ENCODE results near the gene HS2ST1.
"Not testable (repeated sequence)": the region's sequence is repeated elsewhere in the genome, so short reads cannot be mapped to it uniquely, and the experiment has no call there.

Gene HS2ST1

GRCh38 chr1:87023326-87023725 lies 108.9 kb downstream of the HS2ST1 start:
- no peak for DNase-seq (ENCODE audit: low spot score)

DNA sequence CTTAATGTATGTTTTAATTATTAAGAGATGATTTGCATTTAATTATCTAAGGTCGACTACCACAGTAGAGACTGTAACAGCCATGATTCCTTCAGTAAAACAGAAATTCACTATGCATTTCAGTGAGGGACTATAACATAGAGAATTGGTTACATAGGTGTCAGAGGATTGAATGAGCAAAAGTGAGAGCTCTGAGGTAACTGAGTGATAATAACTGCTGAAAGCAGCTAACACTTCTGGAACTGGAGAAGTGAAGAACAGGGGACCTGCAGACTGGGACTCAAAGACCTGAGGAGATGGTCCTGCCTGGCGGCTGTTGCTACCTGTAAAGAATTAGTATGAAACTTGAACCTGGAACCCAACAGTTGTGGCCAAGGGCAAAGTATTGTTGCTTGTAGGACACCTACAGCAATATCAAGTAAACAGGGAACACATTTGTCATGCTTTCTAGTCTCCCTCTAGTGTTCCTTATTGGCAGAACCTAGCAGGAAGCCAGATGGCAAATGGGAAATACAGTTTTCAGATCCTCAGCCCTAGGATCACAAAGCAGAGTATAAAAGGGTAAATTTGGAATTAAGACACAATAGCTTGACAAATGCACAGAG lies 110.6 kb downstream of the HS2ST1 start:
- peak; percentile 46 for DNase-seq (ENCODE audit: low spot score)

GRCh38 chr1:87027561-87027960 lies 113.1 kb downstream of the HS2ST1 start:
- not testable (repeated sequence) for DNase-seq (ENCODE audit: low spot score)

GRCh38 chr1:87028576-87028975 lies 114.1 kb downstream of the HS2ST1 start:
- no peak for DNase-seq (ENCODE audit: low spot score)

- no peak for DNase-seq (ENCODE audit: low spot score)
Observed at GRCh38 chr1:87030740-87031690, 116.6 kb downstream of the HS2ST1 start.

GRCh38 chr1:87034351-87034750 lies 119.9 kb downstream of the HS2ST1 start:
- DNase-seq (ENCODE audit: low spot score): no peak

DNA sequence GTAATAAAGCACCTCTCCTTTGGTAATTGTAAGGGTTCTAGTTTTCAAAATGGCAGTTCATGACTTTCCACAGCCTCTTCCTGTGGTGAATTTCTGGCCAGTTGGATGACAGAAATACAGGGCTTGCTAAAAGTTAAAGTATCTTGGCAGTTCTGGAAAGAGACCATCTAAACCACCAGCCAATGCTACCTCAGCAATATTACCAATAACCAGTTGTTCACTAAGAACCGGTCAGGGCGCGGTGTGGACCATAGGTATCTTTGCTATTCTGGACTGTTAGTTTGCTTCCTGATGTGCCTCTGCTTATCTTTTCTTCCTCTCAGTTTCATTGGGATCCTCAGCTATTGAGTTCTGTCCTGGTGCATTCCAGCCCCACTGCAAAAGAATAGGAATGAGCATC lies 124.7 kb downstream of the HS2ST1 start:
- DNase-seq (ENCODE audit: low spot score): no peak

DNA sequence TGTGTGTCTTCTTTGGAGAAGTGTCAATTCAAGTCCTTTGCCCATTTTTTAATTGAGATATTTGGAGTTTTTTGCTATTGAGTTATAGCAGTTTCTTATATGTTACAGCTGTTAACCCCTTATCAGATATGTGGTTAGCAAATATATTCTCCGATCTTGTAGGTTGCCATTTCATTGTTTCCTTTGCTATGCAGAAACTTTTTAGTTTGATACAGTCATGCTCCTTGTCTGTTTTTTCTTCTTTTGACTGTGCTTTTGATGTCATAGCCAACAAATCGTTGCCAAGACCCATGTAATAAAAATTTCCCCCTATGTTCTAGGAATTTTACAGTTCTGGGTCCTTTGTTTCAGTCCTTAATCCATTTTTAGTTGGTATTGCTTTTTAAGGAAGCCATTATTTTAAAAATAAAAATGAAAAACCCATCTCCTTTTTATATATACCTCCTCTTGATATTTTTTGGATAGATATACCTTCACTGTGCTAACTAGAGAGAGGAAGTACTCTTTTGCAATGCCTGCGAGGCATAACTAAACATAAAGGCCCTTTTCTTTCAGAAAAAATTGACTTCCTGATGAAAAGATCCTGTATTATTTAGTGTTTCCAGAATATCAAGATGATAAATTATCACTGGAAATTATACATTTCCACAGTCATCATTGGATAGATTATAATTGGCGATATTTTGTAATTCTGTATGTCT lies 127.8 kb downstream of the HS2ST1 start:
- DNase-seq (ENCODE audit: low spot score): no peak

GRCh38 chr1:87044424-87044823 lies 130.0 kb downstream of the HS2ST1 start:
- DNase-seq (ENCODE audit: low spot score): no peak

DNA sequence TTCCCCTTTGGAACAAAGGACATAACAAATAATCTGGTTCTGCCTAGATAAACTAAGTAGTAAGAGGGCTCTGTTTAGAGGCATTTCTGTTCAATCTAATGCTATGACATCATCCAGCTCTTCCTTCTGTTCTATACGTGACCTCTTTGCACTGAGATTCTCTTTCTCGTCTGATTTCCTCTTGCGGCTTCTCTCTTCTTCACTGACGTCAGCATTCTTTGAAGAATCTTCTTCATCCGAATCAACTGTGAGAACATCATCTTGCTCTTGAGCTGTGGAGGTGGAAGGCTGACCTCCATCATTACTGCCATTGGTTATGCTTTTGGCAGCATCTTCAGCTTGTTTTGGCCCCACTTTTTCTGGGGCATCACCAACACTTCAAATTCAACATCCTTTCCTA lies 130.4 kb downstream of the HS2ST1 start:
- no peak for DNase-seq (ENCODE audit: low spot score)

GRCh38 chr1:87045761-87046304 lies 131.4 kb downstream of the HS2ST1 start:
- no peak for DNase-seq (ENCODE audit: low spot score)

DNA sequence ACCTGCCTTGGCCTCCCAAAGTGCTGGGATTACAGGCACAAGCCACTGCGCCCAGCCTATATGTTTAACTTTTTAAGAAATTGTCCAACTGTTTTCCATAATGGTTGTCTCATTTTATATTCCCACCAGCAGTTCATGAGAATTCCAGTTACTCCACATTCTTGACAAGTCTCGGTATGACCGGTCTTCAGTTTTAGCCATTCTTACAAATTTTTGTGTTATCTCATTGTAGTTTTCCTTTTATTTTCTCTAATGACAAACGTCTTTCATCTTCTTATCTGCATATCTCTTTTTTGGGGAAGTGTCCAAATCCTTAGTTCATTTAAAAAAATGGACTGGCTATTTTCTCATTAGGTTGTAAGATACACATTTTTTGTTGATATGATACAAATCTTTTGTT lies 132.5 kb downstream of the HS2ST1 start:
- DNase-seq (ENCODE audit: low spot score): no peak

DNA sequence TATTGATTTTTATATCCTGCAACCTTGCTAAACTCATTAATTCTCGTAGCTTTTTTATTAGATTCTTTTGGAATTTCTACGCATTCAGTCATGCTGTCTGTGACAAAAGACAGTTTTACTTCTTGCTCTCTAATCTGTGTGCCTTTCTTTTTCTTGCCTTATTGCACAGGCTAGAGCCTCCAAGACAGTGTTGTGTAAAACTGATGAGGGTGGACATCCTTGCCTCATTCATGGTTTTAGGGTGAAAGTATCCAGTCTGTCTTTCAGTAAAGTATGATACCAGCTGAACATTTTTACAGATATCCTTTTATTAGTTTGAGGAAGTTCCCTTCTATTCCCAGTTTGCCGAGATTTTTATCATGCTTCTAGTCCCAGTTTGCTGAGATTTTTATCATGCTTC lies 133.8 kb downstream of the HS2ST1 start:
- DNase-seq (ENCODE audit: low spot score): no peak

GRCh38 chr1:87051965-87052364 lies 137.5 kb downstream of the HS2ST1 start:
- no peak for DNase-seq (ENCODE audit: low spot score)

GRCh38 chr1:87052400-87052799 lies 138.0 kb downstream of the HS2ST1 start:
- no peak for DNase-seq (ENCODE audit: low spot score)

DNA sequence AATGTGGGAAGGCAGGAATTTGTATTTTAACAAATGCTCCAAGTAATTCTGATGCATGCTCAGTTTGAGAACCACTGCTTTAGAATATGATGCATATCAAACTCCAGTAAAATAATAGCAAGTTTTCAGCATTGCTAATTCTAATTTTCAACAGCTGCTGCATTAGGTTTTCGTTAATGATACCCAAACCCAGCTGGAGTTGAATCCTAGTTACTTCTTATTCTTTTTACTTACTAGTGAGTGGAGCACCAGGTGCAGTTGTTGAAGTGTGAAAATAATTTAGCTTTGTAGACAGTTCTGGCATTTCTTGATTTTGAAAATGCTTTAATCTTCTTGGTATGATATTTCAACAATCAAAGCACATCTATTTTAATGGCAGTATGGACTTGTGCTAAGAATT lies 138.5 kb downstream of the HS2ST1 start:
- DNase-seq (ENCODE audit: low spot score): no peak

DNA sequence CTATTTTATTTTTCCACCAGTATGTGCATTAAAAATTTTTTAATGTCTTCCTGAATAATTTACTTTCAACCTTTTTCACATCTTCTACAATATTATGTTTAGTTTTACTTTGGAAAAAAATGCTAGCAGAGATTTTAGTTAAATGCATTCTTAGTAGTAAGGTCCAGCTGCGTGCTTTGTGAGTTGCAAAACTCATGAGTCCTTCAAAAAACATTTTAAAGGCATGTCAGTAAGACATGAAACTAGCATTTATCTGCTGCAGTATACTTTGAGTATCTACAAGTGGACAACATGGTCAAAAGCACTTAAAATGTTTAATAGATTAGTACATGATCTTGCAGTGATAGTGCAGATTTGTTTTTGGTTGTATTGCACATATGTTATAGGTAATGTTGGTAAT lies 139.0 kb downstream of the HS2ST1 start:
- no peak for DNase-seq (ENCODE audit: low spot score)

DNA sequence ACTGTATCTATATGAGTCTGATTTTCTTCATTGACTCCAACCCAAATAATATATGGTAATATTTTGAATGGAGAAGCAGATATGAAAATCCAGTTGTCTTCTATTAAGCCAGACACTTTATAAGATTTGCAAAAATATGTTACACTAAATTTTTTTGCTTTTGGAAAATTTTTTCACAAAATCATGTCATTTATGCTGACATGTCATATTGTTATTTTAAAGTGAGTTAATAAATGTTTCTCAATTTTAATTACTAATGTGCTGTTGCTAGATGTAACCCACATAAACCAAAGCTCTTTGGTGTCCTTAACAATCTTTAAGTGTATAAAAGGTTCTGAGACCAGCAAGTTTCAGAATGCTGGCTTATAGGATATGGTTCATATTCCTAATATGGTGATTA lies 142.5 kb downstream of the HS2ST1 start:
- DNase-seq (ENCODE audit: low spot score): no peak

DNA sequence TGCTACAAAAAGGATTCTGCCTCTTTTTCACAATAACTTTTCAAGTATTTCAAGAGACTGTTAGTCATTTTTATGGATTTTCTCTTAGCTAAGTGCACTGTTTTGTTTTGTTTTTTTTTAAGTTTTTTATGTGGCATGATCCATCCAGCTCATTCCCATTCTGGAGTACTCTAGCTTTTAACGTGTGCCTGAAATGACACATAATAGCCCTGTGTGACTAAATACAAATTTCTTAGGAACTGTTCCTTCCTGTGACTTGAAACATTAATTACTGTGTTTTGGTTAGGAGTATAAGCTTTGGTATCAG lies 143.9 kb downstream of the HS2ST1 start:
- DNase-seq (ENCODE audit: low spot score): no peak

DNA sequence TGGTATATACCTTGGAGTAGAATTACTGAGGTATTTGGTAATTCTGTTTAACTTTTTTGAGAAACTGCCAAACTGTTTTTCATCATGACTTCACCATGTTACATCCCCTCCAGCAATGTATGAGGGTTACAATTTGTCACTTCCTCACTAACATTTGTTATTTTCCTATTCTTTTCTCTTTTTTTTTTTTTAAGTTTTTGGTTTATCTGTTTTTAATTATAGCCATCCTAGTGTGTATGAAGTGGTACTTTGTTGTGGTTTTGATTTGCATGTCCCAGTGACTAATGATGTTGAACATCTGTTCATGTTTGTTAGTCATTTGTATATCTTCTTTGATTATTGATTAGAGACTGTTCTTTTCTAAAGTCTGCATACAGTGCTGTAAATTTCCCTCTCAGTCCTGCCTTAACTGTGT lies 147.3 kb downstream of the HS2ST1 start:
- no peak for DNase-seq (ENCODE audit: low spot score)

- no peak for DNase-seq (ENCODE audit: low spot score)
Observed at GRCh38 chr1:87062687-87063086, 148.3 kb downstream of the HS2ST1 start.

DNA sequence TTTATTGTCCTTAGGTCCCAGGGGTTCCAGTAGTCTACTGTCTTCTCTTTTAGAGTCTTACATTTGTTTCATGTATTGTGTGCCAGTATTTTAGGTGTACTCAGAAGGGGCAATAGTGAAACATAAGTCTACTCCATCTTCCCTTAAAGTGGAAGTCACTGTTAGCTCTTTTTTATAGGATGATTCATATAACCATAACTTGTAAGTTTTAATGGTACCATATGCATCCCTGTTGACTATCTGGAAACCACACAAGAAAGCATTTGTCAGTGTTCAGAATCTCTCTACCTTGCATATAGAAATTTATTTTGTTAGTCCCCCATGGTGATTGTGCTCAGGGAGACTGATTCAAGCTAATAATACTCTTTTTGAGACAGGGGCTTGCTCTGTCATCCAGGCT lies 149.9 kb downstream of the HS2ST1 start:
- DNase-seq (ENCODE audit: low spot score): no peak

DNA sequence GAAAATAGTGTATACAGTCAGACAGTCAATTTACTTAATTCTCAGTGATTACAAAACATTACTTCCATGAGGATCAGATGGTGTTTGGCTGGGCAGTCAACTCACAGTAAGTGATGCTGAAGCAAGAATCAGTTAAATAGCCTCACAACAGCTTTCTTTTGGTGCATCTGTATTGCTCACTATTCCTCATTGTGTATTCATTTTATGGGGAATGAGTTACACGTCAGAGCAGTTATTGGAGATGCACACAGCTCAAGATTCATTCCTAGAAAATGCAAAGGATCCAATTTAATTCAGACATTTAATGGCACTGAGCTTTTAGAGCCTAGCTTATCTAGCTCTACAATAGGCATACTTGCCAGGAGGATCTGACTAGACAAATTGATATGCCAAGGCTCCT lies 150.6 kb downstream of the HS2ST1 start:
- DNase-seq (ENCODE audit: low spot score): no peak

Data from iPS-NIHi11 (cell line).